ENCODE measurements around the gene CBR1. TPM values are rescaled to one million over a fixed set of nuclear protein-coding genes. Genes with fewer than 3 reads are reported as not detected.

The CBR1 gene
- 22.8 TPM for total RNA-seq

DNA sequence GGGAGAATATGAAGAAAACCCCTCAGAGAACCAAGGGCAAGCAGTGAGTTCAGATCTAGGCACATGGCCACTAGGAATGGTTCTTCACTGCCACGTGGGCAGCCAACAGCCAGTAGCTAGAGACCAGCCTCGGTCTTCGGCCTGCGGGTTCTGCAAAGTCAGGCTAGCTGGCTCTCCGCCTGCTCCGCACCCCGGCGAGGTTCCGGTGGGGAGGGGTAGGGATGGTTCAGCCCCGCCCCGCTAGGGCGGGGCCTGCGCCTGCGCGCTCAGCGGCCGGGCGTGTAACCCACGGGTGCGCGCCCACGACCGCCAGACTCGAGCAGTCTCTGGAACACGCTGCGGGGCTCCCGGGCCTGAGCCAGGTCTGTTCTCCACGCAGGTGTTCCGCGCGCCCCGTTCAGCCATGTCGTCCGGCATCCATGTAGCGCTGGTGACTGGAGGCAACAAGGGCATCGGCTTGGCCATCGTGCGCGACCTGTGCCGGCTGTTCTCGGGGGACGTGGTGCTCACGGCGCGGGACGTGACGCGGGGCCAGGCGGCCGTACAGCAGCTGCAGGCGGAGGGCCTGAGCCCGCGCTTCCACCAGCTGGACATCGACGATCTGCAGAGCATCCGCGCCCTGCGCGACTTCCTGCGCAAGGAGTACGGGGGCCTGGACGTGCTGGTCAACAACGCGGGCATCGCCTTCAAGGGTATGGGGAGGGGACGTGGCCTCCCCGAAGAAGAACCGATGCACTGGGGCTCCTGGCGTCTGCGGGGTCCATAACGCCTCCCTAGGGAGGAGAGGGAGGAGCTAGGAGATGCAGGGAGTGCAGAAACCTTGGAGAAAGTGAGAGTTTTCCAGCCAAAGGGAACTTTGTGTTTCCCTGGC lies at the start of gene CBR1:
CBR1 (plus strand) TSS at position 312 of the 871 bp plus-strand sequence; CDS start at position 404, 92 bp downstream.

GRCh38 chr21:36060159-36060921 lies 9.5 kb upstream of the CBR1 start, which contains the start of gene SETD4:
Gene SETD4, minus strand, starts transcription at chr21:36060526. Its CDS starts 1,638 bp downstream, at chr21:36058888.

Small RNA genes lying within 50 kb of the gene (small RNA-seq; reads per million reads assigned to genes)
- not detected for gene RNU6-992P (ENCODE audit: low replicate concordance)

Other genes with a start within 250 kb of the CBR1 start
- gene SETD4, start 9.5 kb upstream of the CBR1 start, total RNA-seq, result 39.1 TPM
- gene CBR3, start 65.1 kb downstream of the CBR1 start, total RNA-seq, result 2.8 TPM
- 72.0 TPM for gene DOP1B, start 86.8 kb downstream of the CBR1 start, total RNA-seq

Measured in parietal lobe (tissue), 2 donors.